IMR-90 (cell line): ENCODE data around the gene RFX1. TPM values are rescaled to one million over a fixed set of nuclear protein-coding genes. Genes with fewer than 3 reads are reported as not detected.

Experiments used
- ATAC-seq: fragments of 200-7000 bp; cut with Tn5 transposase; 2 replicates; pipeline ENCODE4 v1.9.1; 2020; ENCODE audit warnings: low read depth, mild to moderate bottlenecking, moderate library complexity
- BruUV-seq: library from RNA; stranded (reverse); fragments of 400-500 nt; replicated peaks from 2 replicates; lab custom pipeline; 2021; lab: Mats Ljungman, UMichigan
- CTCF ChIA-PET: fragments of 300-600 bp; formaldehyde crosslinking; extraction: SDS; loops from one replicate; lab custom pipeline; 2021; ENCODE audit warnings: antibody characterized with exemption; lab: Yijun Ruan, JAX
- POLR2A ChIA-PET: fragments of 300-600 bp; sonication (Branson Sonifier 250); formaldehyde crosslinking; loops from one replicate; lab custom pipeline; 2022; ENCODE audit warnings: antibody characterized with exemption; ENCODE audit not compliant: unreplicated experiment; lab: Charles Lee
- DNase-seq: peaks from one replicate; pipeline ENCODE4 v3.0.0; 2013
- H2AFZ ChIP-seq: replicated peaks from 2 replicates; pipeline ENCODE3; 2013; ENCODE audit warnings: low read length, mild to moderate bottlenecking; ENCODE audit not compliant: poor library complexity
- H2AK5ac ChIP-seq: 2 replicates; pipeline ENCODE4 v1.6.1; 2013; ENCODE audit warnings: low read depth, low read length, inconsistent platforms
- H2AK9ac ChIP-seq: replicated peaks from 2 replicates; pipeline ENCODE3; 2013; ENCODE audit warnings: mild to moderate bottlenecking, low read depth, low read length, moderate library complexity; ENCODE audit not compliant: poor library complexity
- H2BK120ac ChIP-seq: 2 replicates; pipeline ENCODE4 v1.6.1; 2013; ENCODE audit warnings: low read depth, low read length, inconsistent platforms
- H2BK15ac ChIP-seq: 3 replicates; pipeline ENCODE4 v1.6.1; 2013; ENCODE audit warnings: low read depth, low read length, inconsistent platforms
- H2BK20ac ChIP-seq: 2 replicates; pipeline ENCODE4 v1.6.1; 2013; ENCODE audit warnings: low read depth, mild to moderate bottlenecking, inconsistent platforms, low read length, moderate library complexity
- H2BK5ac ChIP-seq: 2 replicates; pipeline ENCODE4 v1.6.1; 2013; ENCODE audit warnings: mild to moderate bottlenecking, low read depth, low read length, inconsistent platforms; ENCODE audit not compliant: poor library complexity, severe bottlenecking
- H3K14ac ChIP-seq: replicated peaks from 2 replicates; pipeline ENCODE4 v1.6.1; 2013; ENCODE audit warnings: low read depth, low read length, inconsistent platforms
- H3K18ac ChIP-seq: 2 replicates; pipeline ENCODE4 v1.6.1; 2013; ENCODE audit warnings: low read depth, low read length, control low read depth
- H3K23ac ChIP-seq: 2 replicates; pipeline ENCODE4 v1.6.1; 2013; ENCODE audit warnings: low read depth, low read length, inconsistent platforms
- H3K27ac ChIP-seq: 2 replicates; pipeline ENCODE4 v1.5.1; 2013; ENCODE audit warnings: mild to moderate bottlenecking, control low read depth, low read length; ENCODE audit not compliant: insufficient read depth
- H3K27me3 ChIP-seq: 2 replicates; pipeline ENCODE4 v1.6.1; 2013; ENCODE audit warnings: low read length; ENCODE audit not compliant: control insufficient read depth, insufficient read depth
- H3K36me3 ChIP-seq: 2 replicates; pipeline ENCODE4 v1.6.1; 2013; ENCODE audit warnings: low read length, mixed read lengths; ENCODE audit not compliant: control insufficient read depth, insufficient read depth
- H3K4ac ChIP-seq: 2 replicates; pipeline ENCODE4 v1.6.1; 2013; ENCODE audit warnings: low read depth, low read length, inconsistent platforms
- H3K4me1 ChIP-seq: 2 replicates; pipeline ENCODE4 v1.6.1; 2013; ENCODE audit warnings: low read length, mixed read lengths; ENCODE audit not compliant: control insufficient read depth, insufficient read depth
- H3K4me2 ChIP-seq: 2 replicates; pipeline ENCODE4 v1.6.1; 2013; ENCODE audit warnings: low read depth, mild to moderate bottlenecking, control low read depth, low read length, moderate library complexity
- H3K4me3 ChIP-seq: 2 replicates; pipeline ENCODE4 v1.5.1; 2013; ENCODE audit warnings: low read depth, mild to moderate bottlenecking, control low read depth, low read length, moderate library complexity; ENCODE audit not compliant: insufficient read depth
- H3K56ac ChIP-seq: 2 replicates; pipeline ENCODE4 v1.6.1; 2013; ENCODE audit warnings: low read length, inconsistent platforms; ENCODE audit not compliant: insufficient read depth; ENCODE audit errors: extremely low read depth
- H3K79me1 ChIP-seq, 2 experiments: 2 replicates each; pipeline ENCODE4 v1.6.1; 2013; ENCODE audit warnings: low read length in 2 of 2, inconsistent platforms in 1 of 2, low read depth in 1 of 2
- H3K9ac ChIP-seq: 2 replicates; pipeline ENCODE4 v1.6.1; 2013; ENCODE audit warnings: low read depth, low read length, control low read depth
- H3K9me1 ChIP-seq: 2 replicates; pipeline ENCODE4 v1.6.1; 2013; ENCODE audit warnings: low read length, inconsistent platforms; ENCODE audit not compliant: insufficient read depth
- H3K9me3 ChIP-seq: 2 replicates; pipeline ENCODE4 v1.6.1; 2013; ENCODE audit warnings: low read length; ENCODE audit not compliant: control insufficient read depth, insufficient read depth
- H4K20me1 ChIP-seq: 2 replicates; pipeline ENCODE4 v1.6.1; 2013; ENCODE audit warnings: low read length, inconsistent platforms; ENCODE audit not compliant: insufficient read depth
- H4K5ac ChIP-seq: 2 replicates; pipeline ENCODE4 v1.6.1; 2013; ENCODE audit warnings: mild to moderate bottlenecking, low read depth, low read length, control low read depth
- H4K8ac ChIP-seq, 2 experiments: 2 replicates each; pipeline ENCODE4 v1.6.1; 2013; ENCODE audit warnings: low read depth in 2 of 2, low read length in 2 of 2, control low read depth in 1 of 2, inconsistent platforms in 1 of 2
- H4K91ac ChIP-seq: 2 replicates; pipeline ENCODE4 v1.6.1; 2013; ENCODE audit warnings: low read depth, low read length, inconsistent platforms; ENCODE audit not compliant: insufficient read depth
- BHLHE40 ChIP-seq: fragments of 150-350 bp; IDR thresholded peaks from 2 replicates; pipeline ENCODE4 v1.6.1; 2016; ENCODE audit warnings: mild to moderate bottlenecking, low read depth, low read length
- CEBPB ChIP-seq: IDR thresholded peaks from 2 replicates; pipeline ENCODE4 v1.6.1; 2012; ENCODE audit warnings: low read depth, low read length, improper control_type of control experiment
- CHD1 ChIP-seq: IDR thresholded peaks from 2 replicates; pipeline ENCODE4 v1.6.1; 2012; ENCODE audit warnings: low read depth, low read length, improper control_type of control experiment
- FOS ChIP-seq: fragments of 150-350 bp; IDR thresholded peaks from 2 replicates; pipeline ENCODE4 v1.6.1; 2016; ENCODE audit warnings: low read depth, low read length
- NFE2L2 ChIP-seq: fragments of 150-350 bp; IDR thresholded peaks from 2 replicates; pipeline ENCODE4 v1.6.1; 2016; ENCODE audit warnings: low read depth, mild to moderate bottlenecking, low read length
- POLR2A ChIP-seq: IDR thresholded peaks from 2 replicates; pipeline ENCODE4 v1.6.1; 2012; ENCODE audit warnings: mild to moderate bottlenecking, low read depth, low read length
- RAD21 ChIP-seq: IDR thresholded peaks from 2 replicates; pipeline ENCODE4 v1.6.1; 2012; ENCODE audit warnings: low read length, improper control_type of control experiment
- RFX5 ChIP-seq: IDR thresholded peaks from 2 replicates; pipeline ENCODE4 v1.8.0; 2012; ENCODE audit warnings: low read depth, mild to moderate bottlenecking, low read length, moderate library complexity
- WGBS, 2 experiments: methylation state at CpG; one replicate each; pipeline versions ENCODE4 v1.1.5 to v1.1.7; 2013; ENCODE audit warnings: missing lambda C conversion rate in 2 of 2; ENCODE audit not compliant: insufficient read length in 1 of 2; ENCODE audit errors: extremely low coverage in 2 of 2; 5-methylcytosine and 5-hydroxymethylcytosine counted together
- dilution Hi-C: fragments of 300-500 bp; cut with HindIII; formaldehyde crosslinking; loops from one replicate; pipeline ENCODE4 v1.14.3; 2018; ENCODE audit warnings: low sequenced_read_pairs; ENCODE audit not compliant: unreplicated experiment
- in situ Hi-C: fragments of 300-500 bp; cut with MboI; formaldehyde crosslinking; loops from 3 replicates; pipeline ENCODE4 v1.14.3; 2019; ENCODE audit warnings: low sequenced_read_pairs, inconsistent platforms, mixed read lengths
- intact Hi-C: fragments of 100-400 bp; cut with micrococcal nuclease; formaldehyde crosslinking; loops from 2 replicates; pipeline ENCODE4 v1.10.0; 2022
- polyA plus RNA-seq, 3 experiments: library from polyadenylated mRNA; depleted of rRNA; stranded (reverse); fragments of >200 nt; gene quantifications; 2 replicates each; pipeline ENCODE4 v1.2.3, GENCODE V29; 2012; ENCODE audit warnings: low replicate concordance in 1 of 3
- total RNA-seq: library from RNA; depleted of rRNA; stranded (reverse); fragments of >200 nt; gene quantifications from 2 replicates; pipeline ENCODE4 v1.2.3, GENCODE V29; 2012
- TF ChIP-seq, protein P1 (sequence below): fragments of 150-350 bp; IDR thresholded peaks from 2 replicates; pipeline ENCODE4 v1.6.1; 2016; ENCODE audit warnings: low read depth, mild to moderate bottlenecking, low read length, moderate library complexity, borderline replicate concordance
- TF ChIP-seq, protein P2 (sequence below): conservative IDR thresholded peaks from 2 replicates; pipeline ENCODE4 v1.5.1; 2012; ENCODE audit warnings: mild to moderate bottlenecking, low read depth, low read length, improper control_type of control experiment
- TF ChIP-seq, protein P3 (sequence below): fragments of 150-350 bp; IDR thresholded peaks from 2 replicates; pipeline ENCODE4 v1.6.1; 2017; ENCODE audit warnings: mild to moderate bottlenecking, antibody characterized with exemption, low read length, low read depth

RFX1 gene
- total and polyA plus RNA-seq, 2 of the 4 experiments (the other 2 are of a cell fraction) = 0.36 to 3.1 TPM

DNA sequence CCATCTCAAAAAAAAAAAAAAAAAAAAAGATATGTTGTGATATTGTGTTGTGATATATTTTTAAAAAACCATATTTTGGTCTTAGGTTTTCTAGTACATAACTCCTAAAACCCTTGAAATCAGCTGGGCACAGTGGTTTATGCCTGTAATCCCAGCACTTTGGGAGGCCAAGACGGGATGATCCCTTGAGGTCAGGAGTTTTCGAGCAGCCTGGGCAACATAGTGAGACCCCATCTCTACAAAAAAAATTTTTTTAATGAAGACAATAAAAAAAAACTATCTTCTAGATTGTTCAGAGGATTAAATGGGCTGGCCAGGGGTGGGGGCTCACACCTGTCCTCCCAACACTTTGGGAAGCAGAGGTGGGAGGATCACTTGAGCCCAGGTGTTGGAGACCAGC lies 55.1 kb downstream of the RFX1 start:
- ChIA-PET CTCF (no interaction called here), POLR2A (no interaction called here)
- Histone ChIP-seq H3K9me3 (no peaks in the 10 kb centered on the region), H3K56ac (no peak overlapping the region), H2BK120ac (no peak overlapping the region), H3K9ac (no peak overlapping the region), H2BK15ac (no peak overlapping the region), H4K91ac (no peak overlapping the region), H3K4me3 (no peak overlapping the region), H2BK20ac (no peak overlapping the region), H3K4me2 (no peak overlapping the region), H3K36me3 (peaks cover 10% of the 10 kb centered on the region; the same call in 1 of the 2 replicates), H3K79me1 (peaks cover 13 to 31% of the 10 kb centered on the region in 2 experiments), H2BK5ac (no peak overlapping the region), H4K20me1 (peaks cover 12% of the 10 kb centered on the region), H3K14ac (no peak overlapping the region), H2AFZ (no peak overlapping the region), H3K27ac (no peak overlapping the region), H3K9me1 (0 out of 2 replicates have a peak, but pooled peaks cover 4% of the 10 kb centered on the region), H4K8ac (no peak overlapping the region), H3K4me1 (peaks cover 3% of the 10 kb centered on the region; the same call in 1 of the 2 replicates), H3K4ac (no peak overlapping the region), H3K23ac (no peak overlapping the region), H2AK9ac (no peak overlapping the region), H3K27me3 (no peaks in the 10 kb centered on the region), H2AK5ac (no peak overlapping the region), H3K18ac (no peak overlapping the region), H4K5ac (no peak overlapping the region)
- no peak for DNase-seq
- no peak for TF ChIP-seq RFX5
- TF ChIP-seq, protein P1, sequence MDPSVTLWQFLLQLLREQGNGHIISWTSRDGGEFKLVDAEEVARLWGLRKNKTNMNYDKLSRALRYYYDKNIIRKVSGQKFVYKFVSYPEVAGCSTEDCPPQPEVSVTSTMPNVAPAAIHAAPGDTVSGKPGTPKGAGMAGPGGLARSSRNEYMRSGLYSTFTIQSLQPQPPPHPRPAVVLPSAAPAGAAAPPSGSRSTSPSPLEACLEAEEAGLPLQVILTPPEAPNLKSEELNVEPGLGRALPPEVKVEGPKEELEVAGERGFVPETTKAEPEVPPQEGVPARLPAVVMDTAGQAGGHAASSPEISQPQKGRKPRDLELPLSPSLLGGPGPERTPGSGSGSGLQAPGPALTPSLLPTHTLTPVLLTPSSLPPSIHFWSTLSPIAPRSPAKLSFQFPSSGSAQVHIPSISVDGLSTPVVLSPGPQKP = no peak
- TF ChIP-seq, protein P2, sequence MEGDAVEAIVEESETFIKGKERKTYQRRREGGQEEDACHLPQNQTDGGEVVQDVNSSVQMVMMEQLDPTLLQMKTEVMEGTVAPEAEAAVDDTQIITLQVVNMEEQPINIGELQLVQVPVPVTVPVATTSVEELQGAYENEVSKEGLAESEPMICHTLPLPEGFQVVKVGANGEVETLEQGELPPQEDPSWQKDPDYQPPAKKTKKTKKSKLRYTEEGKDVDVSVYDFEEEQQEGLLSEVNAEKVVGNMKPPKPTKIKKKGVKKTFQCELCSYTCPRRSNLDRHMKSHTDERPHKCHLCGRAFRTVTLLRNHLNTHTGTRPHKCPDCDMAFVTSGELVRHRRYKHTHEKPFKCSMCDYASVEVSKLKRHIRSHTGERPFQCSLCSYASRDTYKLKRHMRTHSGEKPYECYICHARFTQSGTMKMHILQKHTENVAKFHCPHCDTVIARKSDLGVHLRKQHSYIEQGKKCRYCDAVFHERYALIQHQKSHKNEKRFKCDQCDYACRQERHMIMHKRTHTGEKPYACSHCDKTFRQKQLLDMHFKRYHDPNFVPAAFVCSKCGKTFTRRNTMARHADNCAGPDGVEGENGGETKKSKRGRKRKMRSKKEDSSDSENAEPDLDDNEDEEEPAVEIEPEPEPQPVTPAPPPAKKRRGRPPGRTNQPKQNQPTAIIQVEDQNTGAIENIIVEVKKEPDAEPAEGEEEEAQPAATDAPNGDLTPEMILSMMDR = no peak
- TF ChIP-seq POLR2A = no peak
- no peak for TF ChIP-seq RAD21
- TF ChIP-seq NFE2L2 = no peak
- no peak for TF ChIP-seq BHLHE40
- TF ChIP-seq CEBPB = no peak
- TF ChIP-seq, protein P3, sequence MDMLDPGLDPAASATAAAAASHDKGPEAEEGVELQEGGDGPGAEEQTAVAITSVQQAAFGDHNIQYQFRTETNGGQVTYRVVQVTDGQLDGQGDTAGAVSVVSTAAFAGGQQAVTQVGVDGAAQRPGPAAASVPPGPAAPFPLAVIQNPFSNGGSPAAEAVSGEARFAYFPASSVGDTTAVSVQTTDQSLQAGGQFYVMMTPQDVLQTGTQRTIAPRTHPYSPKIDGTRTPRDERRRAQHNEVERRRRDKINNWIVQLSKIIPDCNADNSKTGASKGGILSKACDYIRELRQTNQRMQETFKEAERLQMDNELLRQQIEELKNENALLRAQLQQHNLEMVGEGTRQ = no peak
- no peak for TF ChIP-seq CHD1
- no peak for TF ChIP-seq FOS
- WGBS, 2 experiments = no CpG with 5 or more reads among the region's 2 CpGs
- dilution Hi-C loops (no loop called here), intact Hi-C loops (no loop called here), in situ Hi-C loops (no loop called here)
- no TSS peak for BruUV-seq
- no peak for ATAC-seq
